ENCODE measurements around the gene WDR27.
"Not testable (repeated sequence)": the region's sequence is repeated elsewhere in the genome, so short reads cannot be mapped to it uniquely, and the experiment has no call there.

The WDR27 gene

DNA sequence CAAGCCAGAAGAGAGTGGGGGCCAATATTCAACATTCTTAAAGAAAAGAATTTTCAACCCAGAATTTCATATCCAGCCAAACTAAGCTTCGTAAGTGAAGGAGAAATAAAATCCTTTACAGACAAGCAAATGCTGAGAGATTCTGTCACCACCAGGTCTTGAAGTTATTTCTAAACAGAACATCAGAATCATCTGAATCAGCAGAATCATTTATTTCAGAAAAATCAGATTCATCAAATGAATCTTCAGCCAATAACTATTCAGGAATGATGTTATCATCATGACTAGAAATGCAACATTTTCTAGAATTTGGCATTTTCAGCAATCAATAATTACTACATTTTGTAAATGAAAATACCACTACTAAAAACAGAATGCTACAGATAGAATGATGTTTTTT, 100.7 kb downstream of the WDR27 start:
- not testable (repeated sequence) for DNase-seq (ENCODE audit: low spot score)

- no peak for DNase-seq (ENCODE audit: low spot score)
Observed at GRCh38 chr6:169592558-169592957, 109.3 kb downstream of the WDR27 start.

DNA sequence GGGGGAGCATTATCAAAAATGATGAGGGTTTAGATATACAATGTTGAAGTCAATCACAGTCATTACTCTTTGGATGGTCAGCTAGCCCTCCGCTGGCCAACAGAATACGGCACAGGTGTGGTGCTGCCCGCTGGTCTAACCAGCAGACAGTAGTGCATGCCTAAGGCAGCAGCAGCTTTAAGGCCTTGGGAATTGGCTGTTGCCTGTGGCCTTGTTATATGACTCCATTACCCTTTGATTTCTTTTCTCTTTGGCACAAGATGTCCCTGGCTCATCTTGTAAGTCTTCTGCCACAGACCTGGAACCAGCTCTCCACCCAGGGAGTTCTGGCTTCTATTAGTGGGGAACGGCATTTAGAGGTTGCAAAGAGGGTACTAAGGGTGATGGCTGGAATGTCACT, 110.2 kb downstream of the WDR27 start:
- DNase-seq (ENCODE audit: low spot score), result no peak

- DNase-seq (ENCODE audit: low spot score), result no peak
Observed at GRCh38 chr6:169590376-169590939, 111.4 kb downstream of the WDR27 start.

DNA sequence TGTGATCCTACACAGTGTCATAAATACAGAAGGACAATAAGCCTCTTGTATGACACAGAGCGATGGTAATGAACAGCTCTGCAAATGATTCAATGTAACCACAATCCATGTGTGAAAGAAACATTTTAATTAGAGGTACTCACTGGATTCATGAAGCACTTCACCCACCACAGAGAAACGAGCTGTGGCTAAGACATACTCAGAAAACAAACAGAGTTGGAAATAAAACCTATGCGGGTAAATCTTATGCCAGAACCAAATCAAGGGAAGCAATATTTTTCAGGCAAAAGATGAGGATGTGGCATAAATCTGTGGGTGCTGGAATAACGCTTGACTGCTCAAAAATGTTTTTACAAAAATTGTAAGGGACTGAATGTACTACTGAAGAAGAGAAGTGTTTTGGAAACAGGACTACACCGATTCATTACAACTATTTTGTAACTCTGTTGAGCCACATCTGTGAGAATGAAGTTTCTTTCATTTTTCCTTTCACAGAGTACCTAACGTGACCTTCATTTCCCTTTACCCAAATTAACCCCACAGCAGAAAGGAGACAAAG, 112.1 kb downstream of the WDR27 start:
- no peak for DNase-seq (ENCODE audit: low spot score)

GRCh38 chr6:169589293-169589692, 112.5 kb downstream of the WDR27 start:
- no peak for DNase-seq (ENCODE audit: low spot score)

DNA sequence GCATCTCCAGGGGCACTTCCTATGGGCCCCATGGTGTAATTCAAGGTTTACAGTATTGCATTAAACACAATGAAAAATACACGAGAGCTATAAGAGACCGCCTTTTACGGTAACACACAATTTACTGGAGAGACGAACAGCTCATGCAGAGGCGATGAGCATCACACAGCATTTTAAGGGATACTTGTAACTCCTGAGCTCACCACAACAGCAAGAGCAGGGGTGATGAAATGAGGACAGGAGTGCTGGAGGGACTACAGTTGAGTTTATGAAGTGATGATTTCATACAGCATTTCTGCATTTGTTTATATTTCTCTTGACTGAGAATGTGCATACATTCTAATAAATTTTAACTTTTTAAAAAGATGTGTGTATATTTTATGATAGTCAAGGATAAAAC, 113.9 kb downstream of the WDR27 start:
- DNase-seq (ENCODE audit: low spot score), result no peak

DNA sequence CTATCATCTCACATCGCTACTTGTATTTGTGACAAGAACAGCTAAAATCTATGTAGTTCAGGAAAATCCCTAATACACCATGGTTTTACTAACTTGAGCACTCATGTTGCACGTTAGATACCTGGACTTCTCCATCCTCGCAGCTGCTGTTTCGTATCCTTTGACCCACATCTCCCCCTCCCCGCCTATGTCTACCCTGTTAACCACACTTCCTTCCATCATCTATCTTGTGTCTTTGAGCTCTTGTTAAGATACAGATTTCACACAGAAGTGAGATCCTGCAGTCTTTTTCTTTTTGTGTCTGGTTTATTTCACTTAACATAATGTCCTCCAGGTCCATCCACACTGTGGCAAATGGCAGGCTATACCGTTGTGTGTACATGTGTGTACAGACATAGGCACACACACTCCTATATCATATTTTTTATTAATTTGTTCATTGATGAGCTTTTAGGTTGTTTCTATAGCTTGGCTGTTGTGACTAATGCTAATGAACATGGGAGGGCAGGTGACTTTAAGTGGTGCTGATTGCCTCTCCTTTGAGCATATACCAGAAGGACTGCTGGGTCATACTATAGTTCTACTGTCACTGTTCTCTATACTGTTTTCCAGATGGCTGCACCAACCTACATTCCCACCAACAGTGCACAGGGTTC, 117.8 kb downstream of the WDR27 start:
- DNase-seq (ENCODE audit: low spot score), result no peak

DNA sequence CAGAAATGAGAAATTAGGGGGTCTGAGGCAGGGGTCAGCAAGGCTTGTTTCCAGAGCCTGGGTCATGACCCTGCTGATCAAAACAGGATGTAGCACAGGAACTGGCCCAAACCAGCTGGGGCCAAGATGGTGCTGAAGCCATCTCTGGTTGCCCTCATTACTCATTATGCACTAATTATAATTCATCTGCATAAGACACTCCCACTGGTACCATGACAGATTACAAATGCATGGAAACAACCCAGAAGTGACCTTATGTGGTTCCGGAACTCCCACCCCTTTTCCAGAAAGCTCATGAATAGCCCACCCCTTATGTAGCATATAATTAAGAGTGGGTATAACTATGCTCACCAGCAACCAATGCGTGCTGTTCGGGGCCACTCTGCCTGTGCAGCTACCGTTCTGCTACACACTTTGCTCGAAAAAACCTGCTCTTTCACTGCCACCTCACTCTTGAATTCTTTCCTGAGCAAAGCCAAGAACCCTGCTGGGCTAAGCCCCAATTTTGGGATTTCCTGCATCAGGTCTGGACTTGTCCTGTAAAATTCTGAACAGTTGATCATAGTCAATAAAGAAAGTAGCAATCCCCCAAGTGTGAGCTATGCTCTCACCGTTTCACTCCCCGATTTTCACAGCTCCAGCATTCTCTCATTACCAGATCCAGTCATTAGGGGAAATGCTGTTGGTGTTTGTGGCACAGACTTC, 122.3 kb downstream of the WDR27 start:
- no peak for DNase-seq (ENCODE audit: low spot score)

GRCh38 chr6:169577974-169578373, 123.9 kb downstream of the WDR27 start:
- no peak for DNase-seq (ENCODE audit: low spot score)

DNA sequence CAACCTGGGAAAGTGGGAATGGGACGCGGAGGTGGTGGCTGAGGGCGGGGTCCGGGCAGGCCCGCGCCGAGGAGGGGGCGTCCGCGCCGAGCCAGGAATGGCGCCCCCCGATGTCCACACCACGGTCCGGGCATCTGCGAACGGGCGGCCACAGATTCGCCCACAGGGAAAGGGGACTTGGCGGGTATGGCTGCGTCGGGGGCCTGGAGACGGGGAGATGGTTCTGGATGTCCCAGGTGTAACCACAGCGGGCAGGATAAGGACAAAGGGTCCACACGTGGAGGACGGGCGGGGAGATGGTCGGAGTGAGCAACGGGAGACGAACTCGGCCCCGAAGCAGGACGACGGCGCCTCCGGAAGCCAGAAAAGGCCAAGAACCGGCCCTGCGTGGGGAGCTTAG, 124.6 kb downstream of the WDR27 start:
- no peak for DNase-seq (ENCODE audit: low spot score)

- no peak for DNase-seq (ENCODE audit: low spot score)
Observed at GRCh38 chr6:169575821-169576220, 126.0 kb downstream of the WDR27 start.

- no peak for DNase-seq (ENCODE audit: low spot score)
Observed at GRCh38 chr6:169575365-169575764, 126.5 kb downstream of the WDR27 start.

GRCh38 chr6:169574420-169574819, 127.4 kb downstream of the WDR27 start:
- DNase-seq (ENCODE audit: low spot score), result no peak

DNA sequence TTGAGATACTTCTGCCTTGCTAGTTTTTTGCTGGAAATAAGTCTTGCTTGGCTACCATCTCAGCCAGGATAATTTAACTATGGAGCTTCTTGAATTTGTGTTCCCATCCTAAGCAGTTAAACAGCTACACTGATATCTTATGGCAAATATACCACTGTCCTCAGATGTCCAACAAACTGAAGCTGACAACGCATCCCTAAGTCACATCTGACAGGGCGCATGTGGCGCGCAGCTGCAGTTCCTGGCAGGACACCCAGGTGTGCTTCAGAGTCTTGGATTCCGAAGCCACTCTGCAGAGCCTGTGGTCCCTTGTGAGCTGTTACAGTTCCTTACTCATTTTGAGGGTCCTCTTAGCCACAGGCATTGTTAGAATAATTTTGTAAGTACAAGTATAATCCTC, 127.9 kb downstream of the WDR27 start:
- no peak for DNase-seq (ENCODE audit: low spot score)

- DNase-seq (ENCODE audit: low spot score), result no peak
Observed at GRCh38 chr6:169571123-169571962, 130.5 kb downstream of the WDR27 start.

- DNase-seq (ENCODE audit: low spot score), result no peak
Observed at GRCh38 chr6:169568314-169569087, 133.3 kb downstream of the WDR27 start.

DNA sequence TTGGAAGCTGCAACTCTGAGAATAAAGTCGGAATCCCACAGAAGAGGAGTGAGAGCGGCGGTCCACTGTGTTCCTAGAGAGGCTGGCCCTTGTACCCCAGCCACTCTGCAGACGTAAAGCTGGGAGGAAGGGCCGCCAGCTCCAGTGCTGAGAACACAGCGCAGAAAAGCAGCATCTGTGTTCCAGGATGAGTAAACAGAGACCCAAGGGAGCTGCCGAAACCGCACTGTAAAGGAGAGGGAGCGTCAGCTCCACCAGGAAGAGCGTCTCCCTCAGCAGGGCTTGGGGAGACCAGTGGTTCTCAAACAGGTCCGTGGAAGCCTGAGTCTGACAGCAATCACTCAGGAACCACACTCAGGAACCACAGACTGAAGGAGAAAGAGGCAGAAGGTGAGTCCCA, 134.0 kb downstream of the WDR27 start:
- DNase-seq (ENCODE audit: low spot score), result no peak

GRCh38 chr6:169566961-169567750, 134.7 kb downstream of the WDR27 start:
- no peak for DNase-seq (ENCODE audit: low spot score)

DNA sequence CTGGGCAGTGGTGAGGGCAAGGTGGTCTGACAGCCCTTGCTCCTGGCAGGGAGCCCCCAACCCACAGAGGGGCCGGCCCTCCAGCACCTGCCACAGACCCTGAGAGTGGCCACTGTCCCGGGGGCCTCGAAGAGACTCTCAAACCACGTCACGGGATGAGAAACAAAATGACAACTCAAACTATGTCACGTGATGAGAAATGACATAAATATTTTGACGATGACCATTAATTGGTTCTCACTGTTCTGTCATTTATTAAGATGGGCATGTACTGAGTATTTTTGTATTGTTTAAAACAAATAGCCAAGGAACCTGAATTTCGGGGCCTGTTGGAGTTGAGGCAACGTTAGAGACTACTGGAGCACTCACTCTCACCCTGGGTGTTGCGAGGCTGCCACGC, 135.5 kb downstream of the WDR27 start:
- DNase-seq (ENCODE audit: low spot score), result no peak
